NB4 (cell line): ENCODE measurements around the gene TGFB1.
"Not testable (repeated sequence)": the region's sequence is repeated elsewhere in the genome, so short reads cannot be mapped to it uniquely, and the experiment has no call there.

Experiments used
- DNase-seq: peaks from one replicate; pipeline ENCODE4 v3.0.0; 2010; ENCODE audit warnings: low read depth
- H3K4me3 ChIP-seq: one replicate; pipeline ENCODE4 v1.5.1; 2011; ENCODE audit warnings: mild to moderate bottlenecking, low read depth, low read length, moderate library complexity
- CTCF ChIP-seq: IDR thresholded peaks from one replicate; pipeline ENCODE4 v1.5.1; 2012; ENCODE audit warnings: low read depth, low read length
- MAX ChIP-seq: IDR thresholded peaks from 2 replicates; pipeline ENCODE4 v1.6.1; 2011; ENCODE audit warnings: low read depth, low read length
- MYC ChIP-seq: IDR thresholded peaks from 2 replicates; pipeline ENCODE4 v1.6.1; 2011; ENCODE audit warnings: low read depth, low read length
- POLR2A ChIP-seq: IDR thresholded peaks from 2 replicates; pipeline ENCODE4 v1.6.1; 2011; ENCODE audit warnings: mild to moderate bottlenecking; ENCODE audit not compliant: insufficient read length; ENCODE audit errors: extremely low read depth

Gene TGFB1

GRCh38 chr19:41376241-41376997, 22.7 kb upstream of the TGFB1 start, which contains the start of gene TMEM91:
Gene TMEM91, plus strand, starts transcription at chr19:41376533. Its CDS starts 1,777 bp downstream, at chr19:41378310.
- H3K4me3 ChIP-seq, result peak within 1 kb of the TSS; percentile 28
- no peak for DNase-seq
- no peak for TF ChIP-seq MYC
- no peak for TF ChIP-seq MAX
- no peak for TF ChIP-seq POLR2A
- no peak for TF ChIP-seq CTCF

GRCh38 chr19:41373993-41374392, 20.3 kb upstream of the TGFB1 start:
- no peak for DNase-seq
- no peak overlapping the region for H3K4me3 ChIP-seq
- TF ChIP-seq MYC, result no peak
- no peak for TF ChIP-seq CTCF
- TF ChIP-seq POLR2A, result no peak
- TF ChIP-seq MAX, result no peak

- TF ChIP-seq MAX (no peak), POLR2A (no peak), MYC (no peak), CTCF (no peak)
- DNase-seq, result no peak
- no peak overlapping the region for H3K4me3 ChIP-seq
Measured at GRCh38 chr19:41372501-41372900, 18.8 kb upstream of the TGFB1 start.

GRCh38 chr19:41371541-41371940, 17.8 kb upstream of the TGFB1 start:
- DNase-seq, result no peak
- TF ChIP-seq POLR2A (no peak), MYC (no peak), MAX (no peak), CTCF (no peak)
- H3K4me3 ChIP-seq, result no peak overlapping the region

GRCh38 chr19:41371119-41371518, 17.4 kb upstream of the TGFB1 start:
- DNase-seq, H3K4me3 ChIP-seq: not testable (repeated sequence)

- no peak overlapping the region for H3K4me3 ChIP-seq
- TF ChIP-seq POLR2A, result no peak
- no peak for TF ChIP-seq MAX
- TF ChIP-seq CTCF, result no peak
- no peak for TF ChIP-seq MYC
- no peak for DNase-seq
Measured at GRCh38 chr19:41369769-41370168, 16.0 kb upstream of the TGFB1 start.
